Lower leg skin (tissue), 4 donors: Measurements from ENCODE around the gene ZNF740. TPM values are rescaled to one million over a fixed set of nuclear protein-coding genes. Genes with fewer than 3 reads are reported as not detected.

Source experiments
- DNase-seq, 2 donors: peaks; one replicate each; pipeline ENCODE4 v3.0.0-alpha.2; 2019; ENCODE audit warnings: low spot score in 2 of 2
- H3K4me3 ChIP-seq: fragments of 200-600 bp; sonication (generic); 2 replicates; pipeline ENCODE4 v1.5.1; 2017; ENCODE audit warnings: mild to moderate bottlenecking, low read depth; ENCODE audit not compliant: poor library complexity, severe bottlenecking
- CTCF ChIP-seq, 3 donors: fragments of 450-650 bp; IDR thresholded peaks; one replicate each; pipeline ENCODE4 v1.5.1; 2016; ENCODE audit warnings: antibody characterized with exemption in 3 of 3, mild to moderate bottlenecking in 3 of 3, moderate library complexity in 2 of 3
- POLR2A ChIP-seq, 2 donors: fragments of 450-650 bp; IDR thresholded peaks; one replicate each; pipeline ENCODE4 v1.6.1; 2016 to 2017; ENCODE audit warnings: antibody characterized with exemption in 2 of 2, mild to moderate bottlenecking in 1 of 2, moderate library complexity in 1 of 2
- WGBS, 2 donors: methylation state at CpG; one replicate each; pipeline ENCODE4 v1.1.5; 2018; 5-methylcytosine and 5-hydroxymethylcytosine counted together
- intact Hi-C: fragments of 100-400 bp; cut with DNase I; formaldehyde crosslinking; loops from one replicate; pipeline ENCODE4 v1.15.0; 2023; ENCODE audit warnings: low total_unique reads
- total RNA-seq, 4 donors: library from RNA; depleted of rRNA; stranded (reverse); fragments of >200 nt; gene quantifications; one replicate each; pipeline ENCODE4 v1.1.0, GENCODE V29; 2016

The ZNF740 gene
- total RNA-seq, 4 donors from 2014 or later = 6.1 to 12.1 (median 8.4) TPM

GRCh38 chr12:53170876-53171724 lies 9.4 kb upstream of the ZNF740 start:
- peak in 1 of 2 donors; percentile 65 for DNase-seq
- intact Hi-C loops = no loop called here
- TF ChIP-seq POLR2A (IDR thresholded peaks at IDR 0.05) (no peak), CTCF (IDR thresholded peaks at IDR 0.05) (no peak)
- WGBS, 2 donors = 85 to 86% methylated on average over 14 of the region's 14 CpGs
- no peak overlapping the region for H3K4me3 ChIP-seq

- 51 to 57% methylated on average over 10 of the region's 10 CpGs for WGBS, 2 donors
- DNase-seq = peak in 1 of 2 donors; percentile 56
- TF ChIP-seq CTCF (IDR thresholded peaks at IDR 0.05) = no peak
- no peak for TF ChIP-seq POLR2A (IDR thresholded peaks at IDR 0.05)
- no peak overlapping the region for H3K4me3 ChIP-seq
- intact Hi-C loops = no loop called here
These were observed 8.7 kb upstream of the ZNF740 start for GRCh38 chr12:53171725-53172329.

- WGBS, 2 donors = 85 to 88% methylated on average over 11 of the region's 11 CpGs
- intact Hi-C loops = no loop called here
- H3K4me3 ChIP-seq = no peak overlapping the region
- TF ChIP-seq CTCF (IDR thresholded peaks at IDR 0.05) = no peak
- TF ChIP-seq POLR2A (IDR thresholded peaks at IDR 0.05) = no peak
- peak in 1 of 2 donors; percentile 67 for DNase-seq
These were observed 8.2 kb upstream of the ZNF740 start for GRCh38 chr12:53172352-53172751.

GRCh38 chr12:53173085-53173715 lies 7.3 kb upstream of the ZNF740 start:
- TF ChIP-seq POLR2A (IDR thresholded peaks at IDR 0.05) (no peak), CTCF (IDR thresholded peaks at IDR 0.05) (no peak)
- peak in 1 of 2 donors; percentile 49 for DNase-seq
- WGBS, 2 donors = 85 to 91% methylated on average over 10 of the region's 10 CpGs
- H3K4me3 ChIP-seq = no peak overlapping the region
- intact Hi-C loops = no loop called here

GRCh38 chr12:53174881-53175491 lies 5.5 kb upstream of the ZNF740 start:
- DNase-seq = peak in 1 of 2 donors; percentile 52
- whole genome bisulfite sequencing, 2 donors = 76 to 80% methylated on average over 4 of the region's 4 CpGs
- TF ChIP-seq POLR2A (IDR thresholded peaks at IDR 0.05) (no peak), CTCF (IDR thresholded peaks at IDR 0.05) (no peak)
- intact Hi-C loops = no loop called here
- H3K4me3 ChIP-seq = no peak overlapping the region
